Activated CD4-positive, CD25-positive, alpha-beta regulatory T cell treated with anti-CD3 and anti-CD28 coated beads, Interleukin-2, amount 50 U/mL, for 24 hours (primary cell): ENCODE data around the gene VAMP5.
A peak's percentile ranks its signal among the peaks of the same experiment; 100 is the strongest.
"Not testable (repeated sequence)": the region's sequence is repeated elsewhere in the genome, so short reads cannot be mapped to it uniquely, and the experiment has no call there.

Experiments
- ATAC-seq, 2 donors: fragments of 150-1000 bp; cut with Tn5 transposase; one replicate each; pipeline ENCODE4 v1.10.0; 2021; ENCODE audit warnings: mild to moderate bottlenecking in 1 of 2, moderate library complexity in 1 of 2

The VAMP5 gene

DNA sequence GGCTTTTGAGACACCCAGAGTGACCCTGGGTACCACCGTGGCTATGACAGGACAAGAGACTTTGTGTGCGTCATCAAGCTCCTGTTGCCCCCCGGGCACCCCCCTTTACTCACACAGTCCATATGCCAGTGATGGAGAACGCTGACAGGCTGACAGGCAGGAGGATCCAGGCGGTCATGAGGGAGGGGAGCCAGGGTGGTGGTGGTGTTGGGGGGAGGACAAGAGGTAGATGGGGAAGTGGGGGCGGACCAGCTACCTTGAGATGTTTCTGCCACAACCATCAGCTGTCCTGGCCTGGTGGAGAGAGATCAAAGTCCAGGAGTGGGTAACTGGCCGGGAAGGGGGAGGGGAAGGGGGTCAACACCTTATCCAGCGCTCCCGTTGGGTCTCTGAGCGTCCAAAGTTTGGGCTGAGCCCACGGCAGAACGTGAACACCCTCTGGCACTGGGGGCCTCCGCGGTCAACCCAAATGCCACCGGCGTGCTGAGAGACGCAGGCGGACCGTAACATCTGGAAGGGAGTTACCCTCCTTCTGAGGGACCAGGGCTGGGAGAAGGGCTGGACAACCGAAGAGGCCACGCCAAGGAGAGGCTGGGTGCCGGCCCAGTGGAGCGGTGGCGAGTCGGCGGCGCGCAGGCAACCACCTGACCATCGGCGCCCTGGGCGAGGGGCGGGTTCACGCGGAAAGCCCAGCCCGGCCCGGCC lies 17.7 kb downstream of the VAMP5 start:
- peak; percentile 8 to 9 for ATAC-seq

DNA sequence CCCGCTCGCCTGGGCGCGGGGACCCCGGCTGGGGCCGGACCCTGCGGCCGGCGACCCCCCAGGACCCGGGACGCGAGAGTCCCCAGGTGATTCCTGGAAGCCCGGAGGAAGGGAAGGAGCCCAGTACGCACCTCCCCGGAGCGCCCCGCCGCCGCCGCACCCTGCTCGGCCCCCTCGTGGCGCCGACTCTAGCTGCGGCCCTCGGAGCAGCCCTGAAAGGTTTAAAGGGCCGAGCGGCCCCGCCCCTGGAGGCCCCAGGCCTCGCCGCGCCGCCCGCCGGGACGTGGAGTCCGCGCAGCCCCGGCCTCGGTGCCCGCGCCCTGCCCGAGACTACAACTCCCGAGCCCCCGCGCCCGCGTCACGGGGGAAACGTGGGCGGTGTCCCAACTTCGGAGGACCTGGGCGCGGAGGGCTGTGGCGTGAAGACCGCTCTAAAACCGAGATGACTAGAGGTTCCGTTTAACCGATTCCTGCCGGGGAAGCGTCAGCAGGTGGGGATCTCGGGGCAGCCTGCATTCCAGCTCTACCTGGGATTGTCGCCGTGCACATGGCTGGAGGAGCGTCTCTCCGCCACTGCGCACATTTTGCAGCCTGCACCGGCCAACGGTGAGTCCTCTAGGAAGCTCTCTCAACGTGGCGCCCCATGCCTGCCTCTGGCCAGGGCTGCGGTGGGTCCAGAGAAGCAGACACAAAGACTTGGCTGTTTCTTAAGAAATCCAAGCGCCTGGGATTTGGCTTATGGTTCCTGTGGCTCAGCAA lies 18.4 kb downstream of the VAMP5 start, which contains the start of gene TMEM150A:
TSS of gene TMEM150A (minus strand) at position 223 of the 759 bp plus-strand sequence. CDS start 750 bp downstream, outside the sequence.
- ATAC-seq = peak; percentile 98

DNA sequence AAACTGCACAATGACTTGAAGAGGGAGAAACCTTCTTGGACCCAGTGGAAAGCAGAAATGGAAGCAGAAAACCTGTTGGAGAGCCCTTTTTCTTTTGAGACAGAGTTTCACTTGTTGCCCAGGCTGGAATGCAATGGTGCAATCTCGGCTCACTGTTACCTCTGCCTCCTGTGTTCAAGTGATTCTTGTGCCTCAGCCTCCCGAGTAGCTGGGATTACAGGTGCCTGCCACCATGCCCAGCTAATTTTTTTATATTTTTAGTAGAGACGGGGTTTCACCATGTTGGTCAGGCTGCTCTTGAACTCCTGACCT lies 19.9 kb downstream of the VAMP5 start:
- not testable (repeated sequence) for ATAC-seq

DNA sequence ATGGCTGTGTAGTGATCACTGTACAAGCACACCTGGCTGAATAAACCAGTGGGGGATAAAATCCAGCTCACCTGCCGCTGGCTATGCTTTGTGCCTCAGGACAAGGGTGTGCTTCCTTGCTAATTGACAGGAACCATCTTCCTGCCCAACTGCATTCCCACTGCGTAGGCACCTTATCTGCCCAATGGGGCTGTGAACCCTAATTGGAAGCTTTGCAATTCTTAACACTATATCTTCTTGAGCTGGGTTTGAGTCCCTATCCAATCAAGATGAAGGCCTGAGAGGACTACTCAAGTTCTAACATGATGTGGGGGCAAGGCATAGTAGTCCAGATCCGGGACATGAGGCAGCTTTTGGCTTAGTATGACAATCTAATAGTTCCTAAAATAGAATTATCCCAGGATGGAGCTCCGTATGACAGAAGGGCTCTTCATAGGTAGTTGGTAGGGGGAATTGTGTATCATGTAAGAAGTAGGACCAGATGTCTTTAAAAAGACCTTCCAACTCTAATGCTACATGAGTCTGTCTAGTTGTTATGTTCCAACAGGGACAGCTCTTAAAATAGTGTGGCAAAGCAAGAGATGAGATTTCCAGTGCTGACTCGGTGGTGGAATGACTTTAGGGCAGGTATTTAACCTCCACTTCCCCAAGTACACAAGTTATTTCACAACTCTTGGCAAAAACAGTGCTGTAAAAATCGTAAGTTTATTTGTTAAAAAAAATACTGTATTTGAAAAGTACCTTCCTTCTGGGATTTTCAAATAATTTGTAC lies 20.5 kb downstream of the VAMP5 start:
- ATAC-seq = no peak

DNA sequence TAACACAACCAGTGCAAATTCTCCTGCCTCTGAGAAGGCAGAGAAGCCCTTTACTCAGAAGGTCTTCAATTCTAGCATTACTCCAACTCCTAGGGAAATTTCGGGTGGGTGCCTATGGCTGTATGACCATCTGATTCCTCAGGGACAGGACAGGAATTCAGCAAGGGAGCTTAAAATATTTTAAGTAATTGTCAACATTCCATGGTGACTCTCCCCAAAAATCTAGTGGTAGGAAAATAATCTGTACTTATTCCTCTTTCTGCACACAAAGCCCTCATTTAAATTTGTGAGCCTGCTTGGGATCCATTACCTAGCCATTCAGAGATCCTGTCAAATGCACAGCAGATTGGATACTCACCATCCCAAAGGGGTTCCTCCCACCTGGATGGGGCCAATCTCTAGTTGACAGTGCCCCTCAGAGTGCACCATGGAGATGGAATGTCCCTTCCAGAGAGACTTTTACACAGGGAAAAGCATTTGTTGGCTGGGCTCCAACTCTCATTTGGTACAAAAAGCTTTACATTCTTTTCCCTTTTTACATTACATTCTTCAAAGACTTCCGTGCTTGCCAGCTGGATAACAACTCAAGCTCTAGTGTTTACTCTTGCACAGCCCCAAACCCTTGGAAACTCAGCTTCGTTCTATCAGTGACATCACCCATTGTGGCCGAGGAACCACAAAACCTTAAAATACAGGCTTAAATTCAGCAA lies 21.3 kb downstream of the VAMP5 start:
- no peak for ATAC-seq

DNA sequence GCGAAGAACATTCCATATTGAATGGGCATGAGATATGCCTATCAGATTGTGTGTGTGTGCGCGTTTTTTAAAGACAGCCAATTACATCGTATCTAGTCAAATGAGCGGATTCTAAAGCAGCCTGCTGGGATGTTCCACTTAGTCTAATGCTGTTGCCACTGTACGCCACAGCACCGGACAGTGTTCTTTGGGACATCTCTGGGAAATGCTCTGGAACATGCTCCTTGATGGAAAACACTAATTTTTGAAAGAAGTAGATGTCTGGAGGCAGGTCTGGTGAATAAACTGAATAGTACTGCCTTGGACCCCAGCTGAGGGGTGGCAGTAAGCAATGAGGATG lies 21.9 kb downstream of the VAMP5 start:
- ATAC-seq = no peak

DNA sequence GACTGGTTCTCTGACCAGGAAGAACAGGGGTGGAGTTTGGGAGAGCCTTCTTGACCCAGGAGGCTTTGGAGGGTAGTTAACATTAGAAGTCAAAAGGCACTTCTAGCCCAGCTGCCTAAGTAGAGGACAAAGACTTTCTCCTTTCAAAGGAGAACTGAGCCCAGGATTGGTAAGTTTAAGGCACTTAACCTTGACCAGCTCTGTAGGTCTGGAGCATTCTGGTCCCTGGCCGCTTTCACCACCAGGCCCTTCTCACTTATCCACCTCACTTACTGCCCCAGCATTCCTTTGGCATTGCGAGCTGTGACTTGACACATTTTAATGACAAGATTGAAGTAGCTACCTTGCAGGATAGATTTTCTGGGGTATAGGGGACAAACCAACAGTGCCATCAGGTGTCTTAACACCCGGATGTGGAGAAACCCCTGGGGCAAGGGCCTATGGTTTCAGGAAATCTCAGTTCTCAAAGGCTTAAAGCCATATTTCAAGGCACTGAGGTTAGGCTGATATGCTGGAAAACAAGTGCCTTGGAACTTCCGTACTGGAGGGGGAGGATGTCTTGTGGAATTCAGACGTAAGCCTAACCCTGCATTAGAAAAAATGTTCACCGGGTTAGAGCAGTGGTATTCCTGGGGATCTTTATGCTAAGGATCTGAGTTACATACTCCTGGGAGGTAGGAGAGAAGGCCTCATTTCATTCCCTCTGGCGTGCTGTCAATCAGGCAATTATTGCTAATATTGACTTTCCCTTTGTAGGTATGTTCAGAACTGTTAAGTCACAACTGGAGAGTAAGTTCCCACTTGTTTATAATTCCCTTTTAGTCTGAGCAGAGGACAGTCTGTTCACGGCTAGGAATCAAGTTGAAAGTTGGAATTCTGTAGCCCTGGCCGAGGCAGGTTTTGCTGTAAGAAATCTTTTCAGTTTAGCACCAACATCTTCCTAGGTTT lies 23.3 kb downstream of the VAMP5 start:
- ATAC-seq = no peak

DNA sequence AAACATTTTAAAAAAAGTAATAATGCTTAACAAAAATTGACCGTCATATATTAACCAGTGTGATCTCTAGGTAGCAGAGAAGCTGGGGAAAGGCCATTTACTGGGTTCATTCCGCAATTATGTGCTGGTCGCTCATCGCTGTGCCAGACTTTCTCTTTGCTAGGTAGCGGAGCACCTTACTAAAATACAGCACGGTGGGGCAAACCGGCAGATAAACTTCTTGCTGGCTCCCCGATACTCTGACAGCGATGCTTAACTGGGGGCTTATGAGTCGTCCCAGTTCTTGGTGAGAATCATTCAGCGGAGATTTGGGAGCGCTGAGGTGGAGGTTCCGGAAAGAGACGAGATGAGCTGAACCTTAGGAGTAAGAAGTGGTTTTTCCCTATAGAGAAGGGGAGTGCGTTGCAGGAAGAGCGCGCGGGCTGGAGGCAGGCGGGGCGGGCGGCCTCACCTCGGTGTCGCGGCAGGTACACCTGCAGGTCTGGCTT lies 27.0 kb downstream of the VAMP5 start:
- ATAC-seq = peak; percentile 3 to 6

DNA sequence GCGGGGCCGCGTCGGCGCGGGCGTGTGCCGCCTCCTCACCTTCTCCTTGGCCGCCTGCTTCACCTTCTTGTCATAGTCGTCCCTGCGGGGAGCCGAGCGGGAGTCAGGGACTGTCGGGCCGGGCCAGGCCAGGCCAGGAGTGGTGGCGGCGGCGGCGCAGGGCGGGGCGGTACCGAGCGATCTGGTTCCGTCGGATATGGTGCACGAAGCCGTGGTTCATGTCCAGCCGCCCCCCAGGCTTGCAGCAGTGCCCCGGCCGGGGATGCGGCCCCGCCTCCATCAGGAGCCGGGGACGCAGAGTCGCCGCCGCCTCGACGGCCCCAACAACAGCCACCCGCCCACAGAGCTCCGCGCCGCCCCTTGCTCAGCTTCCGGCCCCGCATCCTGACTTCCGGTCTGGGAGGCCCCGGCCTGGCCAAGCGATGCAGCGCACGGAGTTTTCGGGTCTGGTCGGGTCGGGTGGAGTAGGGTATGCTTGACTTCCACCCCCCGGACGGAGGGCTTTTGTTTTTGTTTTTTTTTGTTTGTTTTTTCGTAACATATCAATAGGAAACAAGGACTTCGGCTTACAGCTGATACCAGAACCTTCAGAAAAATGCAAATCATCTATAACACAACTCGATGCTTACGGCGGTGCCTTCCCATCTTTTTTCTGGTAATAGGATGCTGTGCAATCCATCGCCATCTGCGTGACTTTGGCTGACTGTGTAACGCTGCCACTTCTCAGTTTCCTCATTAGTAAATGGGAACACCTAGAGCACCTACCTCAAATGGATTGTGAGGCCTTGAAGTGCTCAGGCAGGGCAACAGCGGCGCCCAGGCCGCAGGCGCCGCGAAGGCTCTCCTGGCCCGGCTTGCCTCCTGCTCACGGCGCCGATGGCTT lies 27.7 kb downstream of the VAMP5 start, which contains the start of gene C2orf68:
TSS of gene C2orf68 (minus strand) at position 362 of the 883 bp plus-strand sequence. CDS start at position 280, 82 bp downstream.
- peak; percentile 67 for ATAC-seq

DNA sequence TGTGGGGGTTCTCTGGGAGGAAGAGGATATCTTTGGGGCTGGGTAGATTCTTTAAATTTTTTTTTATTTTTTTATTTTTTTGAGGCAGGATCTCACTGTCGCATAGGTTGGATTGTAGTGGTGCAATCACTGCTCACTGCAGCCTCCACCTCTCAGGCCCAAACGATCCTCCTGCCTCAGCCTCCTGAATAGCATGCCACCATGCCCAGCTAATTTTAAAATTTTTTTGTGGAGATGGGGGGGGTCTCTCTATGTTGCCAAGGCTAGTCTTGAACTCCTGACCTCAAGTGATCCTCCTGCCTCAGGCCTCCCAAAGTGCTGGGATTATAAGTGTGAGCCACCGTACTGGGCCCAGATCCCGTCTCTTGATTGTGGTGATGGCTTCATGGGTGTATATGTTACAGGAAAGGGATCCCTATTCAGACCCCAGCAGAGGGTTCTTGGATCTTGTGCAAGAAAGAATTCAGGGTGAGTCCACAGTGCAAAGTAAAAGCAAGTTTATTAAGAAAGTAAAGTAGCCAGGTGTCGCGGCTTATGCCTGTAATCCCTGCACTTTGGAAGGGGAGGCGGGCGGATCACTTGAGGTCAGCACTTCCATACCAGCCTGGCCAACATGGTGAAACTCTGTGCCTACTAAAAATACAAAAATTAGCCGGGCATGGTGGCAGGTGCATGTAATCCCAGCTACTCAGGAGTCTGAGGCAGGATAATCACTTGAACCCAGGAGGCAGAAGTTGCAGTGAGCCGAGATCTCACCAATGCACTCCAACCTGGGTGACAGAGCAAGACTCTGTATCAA lies 29.7 kb downstream of the VAMP5 start:
- no peak for ATAC-seq

DNA sequence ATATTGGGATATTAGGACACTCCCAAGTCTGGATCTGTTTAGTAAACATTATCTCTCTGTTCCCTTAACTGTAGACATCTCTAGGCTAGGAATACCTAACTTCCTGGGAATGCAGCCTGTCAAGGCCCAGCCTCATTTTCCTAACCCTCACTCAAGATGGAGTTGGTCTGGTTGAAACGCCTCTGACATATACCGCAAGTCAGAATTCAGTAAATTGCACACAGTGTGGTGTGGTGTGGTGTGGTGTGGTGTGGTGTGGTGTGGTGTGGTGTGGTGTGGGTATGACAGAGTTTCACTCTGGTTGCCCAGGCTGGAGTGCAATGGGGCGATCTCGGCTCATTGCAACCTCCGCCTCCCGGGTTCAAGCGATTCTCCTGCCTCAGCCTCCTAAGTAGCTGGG lies 30.5 kb downstream of the VAMP5 start:
- not testable (repeated sequence) for ATAC-seq

DNA sequence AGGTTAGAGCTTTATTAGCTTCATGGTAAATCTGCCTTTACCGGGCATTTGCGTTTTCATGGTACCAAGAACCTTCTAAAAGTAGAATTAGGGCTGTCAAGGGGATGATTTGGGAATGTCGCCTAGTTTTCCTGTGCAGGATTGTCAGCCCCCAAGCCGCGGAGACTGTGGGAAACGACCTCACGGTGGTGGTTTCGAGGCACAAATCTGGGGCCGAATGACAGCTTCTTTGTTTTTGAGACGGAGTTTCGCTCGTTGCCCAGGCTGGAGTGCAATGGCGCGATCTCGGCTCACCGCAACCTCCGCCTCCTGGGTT lies 31.1 kb downstream of the VAMP5 start:
- ATAC-seq = no peak

DNA sequence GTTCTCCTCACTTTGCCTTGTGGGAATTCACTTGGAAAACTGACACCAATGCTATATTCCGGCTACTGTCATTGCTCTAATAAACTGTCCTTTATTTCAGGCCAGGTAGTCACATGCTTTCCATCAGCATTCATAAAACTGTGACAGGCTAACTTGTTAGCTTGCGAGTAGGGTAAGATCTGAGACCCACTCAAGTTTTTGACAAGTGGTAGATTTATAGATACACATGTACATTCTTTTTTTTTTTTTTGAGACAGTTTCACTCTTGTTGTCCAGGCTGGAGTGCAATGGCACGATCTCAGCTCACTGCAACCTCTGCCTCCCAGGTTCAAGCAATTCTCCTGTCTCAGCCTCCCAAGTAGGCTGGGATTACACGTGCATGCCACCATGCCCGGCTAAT lies 33.5 kb downstream of the VAMP5 start:
- ATAC-seq = not testable (repeated sequence)

DNA sequence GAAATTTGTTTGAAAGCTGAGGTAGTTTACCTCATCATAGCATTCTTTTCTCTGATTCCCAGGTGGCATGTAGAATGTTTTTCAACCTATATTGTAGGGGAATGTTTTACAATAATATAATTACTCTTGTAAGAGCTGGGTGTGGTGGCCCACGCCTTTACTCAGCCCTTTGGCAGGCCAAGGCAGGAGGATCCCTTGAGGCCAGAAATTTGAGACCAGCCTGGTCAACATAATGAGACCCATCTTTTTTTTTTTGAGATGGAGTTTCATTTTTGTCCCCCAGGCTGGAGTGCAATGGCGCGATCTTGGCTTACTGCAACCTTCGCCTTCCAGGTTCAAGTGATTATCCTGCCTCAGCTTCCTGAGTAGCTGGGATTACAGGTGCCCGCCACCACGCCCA lies 35.4 kb downstream of the VAMP5 start:
- ATAC-seq = no peak

DNA sequence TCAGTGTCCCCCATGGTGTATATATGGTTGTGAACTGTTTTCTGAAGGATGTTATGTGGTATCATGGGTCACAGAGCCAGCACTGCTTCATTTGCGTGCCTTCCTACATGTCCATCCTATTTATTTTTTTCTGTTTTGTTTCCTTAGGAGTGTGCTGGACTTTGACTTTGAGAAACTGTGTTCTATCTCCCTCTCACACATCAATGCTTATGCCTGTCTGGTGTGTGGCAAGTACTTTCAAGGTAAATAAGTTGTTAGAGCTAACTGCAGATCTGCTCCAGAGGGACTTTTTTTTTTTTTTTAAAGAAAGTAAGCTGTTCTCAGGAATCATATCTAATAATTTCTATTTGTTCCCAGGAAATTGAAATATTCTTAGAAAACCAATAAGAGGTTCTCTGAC lies 37.1 kb downstream of the VAMP5 start:
- no peak for ATAC-seq

DNA sequence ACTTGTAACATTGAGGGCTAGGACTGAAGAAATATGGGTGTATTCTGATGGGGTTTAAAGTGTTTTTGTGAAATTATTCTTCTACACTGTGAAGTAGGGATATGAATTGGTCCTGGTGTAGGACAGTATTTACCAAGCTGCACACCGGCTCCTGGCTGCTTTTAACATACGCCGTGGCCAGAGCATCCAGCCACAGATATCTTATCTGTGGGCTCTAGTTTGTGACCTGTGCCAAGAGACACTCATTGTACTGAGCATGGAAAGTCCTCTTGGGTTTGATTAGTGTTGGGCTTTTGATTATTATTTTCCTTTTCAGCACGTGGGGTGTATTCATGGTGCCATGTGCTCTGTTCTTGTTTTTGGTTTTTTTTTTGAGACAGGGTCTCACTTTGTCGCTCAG lies 39.8 kb downstream of the VAMP5 start:
- ATAC-seq = no peak

DNA sequence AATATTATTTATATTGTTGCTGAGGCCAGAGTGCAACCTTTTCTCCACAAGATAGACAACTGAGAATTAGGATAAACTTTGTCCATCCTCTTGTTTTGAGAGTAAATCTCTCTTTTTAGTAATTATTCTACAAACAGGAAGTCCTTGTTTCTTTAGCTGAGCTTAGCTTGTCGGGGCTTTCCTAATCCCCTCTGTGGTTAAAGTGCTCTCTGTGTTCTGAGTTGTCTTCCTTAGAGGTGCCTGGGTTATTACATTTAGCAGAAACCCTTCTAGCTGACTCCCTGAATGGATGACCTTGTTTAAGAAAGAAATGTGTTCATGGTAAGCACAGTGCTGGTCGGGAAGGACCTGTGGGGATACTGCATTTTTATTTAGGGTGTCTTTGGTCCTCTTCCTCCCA lies 44.4 kb downstream of the VAMP5 start:
- peak in 1 of 2 donors; percentile 71 for ATAC-seq

DNA sequence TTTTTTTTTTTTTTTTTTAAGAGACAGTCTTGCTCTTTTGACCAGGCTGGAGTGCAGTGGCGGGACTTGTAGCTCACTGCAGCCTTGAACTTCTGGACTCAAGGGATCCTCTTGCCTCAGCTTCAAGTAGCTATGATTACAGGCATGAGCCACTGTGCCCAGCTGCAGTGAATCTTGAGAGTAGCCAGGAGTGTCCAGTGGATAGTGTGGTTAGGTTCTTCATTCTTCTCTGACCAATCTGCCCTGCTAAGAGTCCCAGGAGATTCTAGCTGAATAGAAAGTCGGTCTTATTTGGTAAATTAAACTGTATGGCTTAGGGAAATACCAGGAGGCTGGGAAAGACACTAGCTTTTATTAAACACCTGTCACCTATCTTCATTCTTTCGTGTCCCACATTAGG lies 47.1 kb downstream of the VAMP5 start:
- ATAC-seq = no peak

DNA sequence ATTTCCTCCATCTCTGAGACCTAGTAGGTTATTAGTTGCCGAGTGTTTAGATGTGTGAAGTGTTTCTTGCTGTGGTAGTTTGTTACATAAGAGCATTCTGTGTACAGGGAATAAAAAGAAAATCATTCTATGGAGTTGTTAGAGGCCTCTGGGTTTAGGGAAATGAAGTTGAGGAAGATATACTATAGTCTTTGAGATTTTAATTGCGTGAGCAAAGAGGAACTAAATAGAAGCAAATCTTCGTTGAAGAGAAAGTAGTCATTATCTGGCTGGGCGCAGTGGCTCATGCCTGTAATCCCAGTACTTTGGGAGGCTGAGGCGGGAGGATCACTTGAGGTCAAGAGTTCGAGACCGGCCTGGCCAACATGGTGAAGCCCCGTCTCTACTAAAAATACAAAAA lies 50.8 kb downstream of the VAMP5 start:
- ATAC-seq = no peak

DNA sequence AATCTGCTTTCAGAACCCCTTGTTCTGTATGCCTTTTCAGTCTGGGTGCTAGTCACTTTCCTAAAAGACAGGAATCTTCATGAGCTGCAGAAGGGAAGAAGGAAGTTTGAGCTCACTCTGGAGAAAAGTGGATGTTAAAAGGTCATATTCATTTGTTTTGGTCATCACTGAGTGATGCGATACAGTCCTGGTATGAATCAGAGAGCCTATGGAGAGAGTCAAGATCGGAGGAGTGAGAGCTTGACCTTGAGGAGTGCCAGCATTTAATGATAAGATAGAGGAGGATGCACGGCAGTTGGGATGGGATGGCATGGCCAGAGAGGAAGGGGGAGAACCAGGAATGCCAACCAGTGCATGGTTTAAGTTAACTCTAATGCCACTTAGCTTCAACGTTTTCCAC lies 51.4 kb downstream of the VAMP5 start:
- ATAC-seq = no peak
